ENCODE results near the gene RHEB.

Gene RHEB

DNA sequence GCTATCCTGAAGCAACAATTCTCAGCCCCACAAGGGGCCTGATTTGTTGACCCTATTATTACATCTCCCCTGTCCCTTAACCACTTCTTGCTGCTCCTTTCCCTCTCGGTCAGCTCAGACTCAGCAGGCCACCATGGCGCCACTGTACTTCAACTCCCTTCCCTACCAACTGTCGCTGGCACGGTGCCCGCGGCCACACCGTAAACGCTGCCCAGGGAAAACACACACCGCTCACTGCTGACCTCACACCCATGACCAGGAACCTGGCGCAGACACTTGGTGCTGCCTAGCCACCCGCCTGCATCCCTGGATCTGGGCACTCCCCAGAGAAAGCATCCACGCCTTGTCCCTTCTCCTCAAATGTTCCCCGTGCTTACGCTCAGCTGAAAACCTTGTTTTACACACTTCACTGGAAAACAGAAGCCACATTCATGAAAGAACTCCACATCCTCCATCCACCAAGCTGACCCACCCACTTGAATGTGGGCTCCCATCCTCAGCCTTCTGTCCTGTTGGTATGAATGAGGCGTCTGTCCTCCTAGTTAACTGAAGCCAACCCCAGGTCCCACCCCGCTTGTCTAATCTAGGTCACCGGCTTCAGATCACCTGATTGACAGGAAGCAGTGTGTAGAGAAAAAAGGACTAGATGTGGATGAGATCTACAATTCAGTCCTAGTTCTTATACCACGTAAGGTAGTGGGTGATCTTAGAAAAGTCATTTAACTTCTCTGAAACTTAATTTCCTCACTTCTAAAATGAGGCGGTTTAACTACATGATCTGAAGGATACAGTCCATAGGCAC lies 51.3 kb downstream of the RHEB start:
- DNase-seq: no peak

- DNase-seq: no peak
Measured at GRCh38 chr7:151465169-151465568, 54.5 kb downstream of the RHEB start.

DNA sequence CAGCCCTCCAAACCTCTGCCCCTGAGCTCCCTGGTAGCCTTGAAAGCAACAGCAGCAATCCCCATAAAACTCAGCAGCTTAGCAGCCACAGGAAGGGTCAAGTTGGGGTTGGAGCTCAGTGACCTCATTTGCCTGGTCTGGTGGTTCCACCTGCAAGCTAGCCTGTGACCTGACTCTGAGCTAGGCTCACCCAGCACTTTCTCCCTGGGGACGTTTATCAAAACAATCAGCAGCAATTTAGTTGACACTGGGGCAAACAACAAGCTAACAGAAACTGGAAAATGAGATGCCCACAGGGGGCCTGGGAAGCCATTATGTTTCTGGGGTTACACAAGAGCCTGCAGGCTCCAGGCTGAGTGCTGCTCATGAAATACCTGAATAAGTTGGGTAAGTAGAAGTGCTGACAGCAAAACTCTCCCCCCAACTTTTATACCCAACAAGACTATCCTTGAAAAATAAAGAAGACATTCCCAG lies 57.4 kb downstream of the RHEB start:
- DNase-seq: no peak

DNA sequence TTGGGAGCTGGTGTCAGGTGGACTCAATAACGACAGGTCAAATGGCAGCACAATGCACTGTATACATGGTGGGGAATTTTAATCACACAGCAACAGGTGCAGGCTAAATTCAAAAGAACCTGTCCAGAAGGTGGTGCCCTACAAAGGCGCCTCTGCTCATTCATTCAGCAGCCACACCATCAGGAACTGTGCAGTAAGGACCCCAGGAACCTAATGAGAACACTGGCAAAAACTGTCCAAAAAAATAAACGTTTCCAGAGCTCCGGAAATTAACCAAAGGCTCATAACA lies 57.8 kb downstream of the RHEB start:
- no peak for DNase-seq

DNA sequence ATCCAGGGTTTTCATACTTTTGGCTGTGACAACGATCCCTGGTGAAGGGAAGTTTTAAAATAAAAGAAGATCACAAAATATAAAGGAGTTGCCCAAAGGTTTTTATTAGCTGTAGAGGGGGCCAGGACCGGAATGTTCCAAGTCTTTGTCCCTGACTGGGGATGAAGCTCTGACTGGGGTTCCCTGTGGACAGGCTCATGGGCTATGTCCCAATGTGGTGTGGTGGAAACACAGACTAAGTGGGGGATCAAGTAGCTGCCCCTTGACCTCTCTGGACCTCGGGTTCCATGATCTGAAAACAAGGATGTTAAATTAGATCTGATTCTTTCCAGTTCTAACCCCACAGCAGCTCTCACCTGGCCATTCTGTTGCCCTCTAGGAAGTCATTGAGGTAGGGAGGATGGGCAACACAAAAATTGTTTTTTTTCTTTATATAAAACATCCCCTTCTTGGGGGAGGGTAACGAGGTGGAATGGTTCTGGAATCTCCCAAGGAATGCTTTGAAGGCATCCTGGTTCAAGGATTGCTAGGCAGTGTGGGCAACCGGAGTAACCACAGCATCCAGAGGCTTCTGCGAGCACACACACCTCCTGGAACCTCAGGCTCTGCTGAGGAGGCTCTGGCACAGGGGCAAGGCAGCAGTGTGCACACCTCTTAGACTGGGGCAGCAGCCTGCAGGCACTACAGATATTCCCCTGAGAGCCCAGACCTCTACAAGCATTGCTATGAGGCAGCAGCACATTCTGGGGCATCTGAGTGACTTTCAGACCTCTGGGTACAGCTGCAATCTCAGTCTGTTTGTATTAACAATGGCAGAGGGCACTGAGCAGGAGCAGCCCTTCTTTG lies 58.4 kb downstream of the RHEB start:
- no peak for DNase-seq

GRCh38 chr7:151460474-151460855 lies 59.2 kb downstream of the RHEB start:
- no peak for DNase-seq

DNA sequence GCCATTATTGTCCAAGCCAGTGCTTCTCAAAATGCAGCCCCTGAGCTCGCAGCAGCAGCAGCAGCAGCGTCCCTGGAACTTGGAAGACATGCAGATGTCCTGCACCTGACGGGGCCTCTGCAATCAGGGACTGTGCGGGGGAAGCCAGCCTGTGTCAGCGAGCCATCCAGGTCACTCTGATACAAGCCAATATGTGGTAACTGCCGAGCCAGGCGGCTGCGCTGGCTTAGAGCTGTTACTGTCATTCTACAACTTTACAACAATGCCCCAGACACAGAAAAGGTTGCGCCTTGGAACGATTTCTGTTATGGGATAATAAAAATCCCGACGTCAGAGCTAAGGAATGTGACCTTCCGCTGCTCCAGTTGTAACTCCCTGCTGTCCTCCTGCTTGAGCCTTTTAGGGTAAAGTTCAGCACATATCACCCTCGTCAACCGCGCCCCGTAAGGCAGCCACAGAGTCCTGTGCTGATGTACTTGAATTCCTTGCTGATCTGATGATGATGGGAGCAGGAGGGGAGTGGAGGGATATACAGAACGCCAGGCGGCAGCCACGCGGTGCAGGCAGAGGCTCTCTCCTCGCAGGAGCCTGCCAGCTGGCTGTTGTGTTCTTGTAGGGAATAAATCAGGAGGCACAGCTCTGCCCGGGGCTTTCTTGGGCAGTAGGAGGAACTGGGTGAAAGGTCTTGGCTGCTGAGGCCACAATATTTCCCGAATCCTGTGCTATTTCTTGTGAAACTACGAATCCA lies 59.8 kb downstream of the RHEB start:
- DNase-seq: no peak

- DNase-seq: no peak
Measured at GRCh38 chr7:151457534-151457933, 62.2 kb downstream of the RHEB start.

- no peak for DNase-seq
Measured at GRCh38 chr7:151456782-151457181, 62.9 kb downstream of the RHEB start.

DNA sequence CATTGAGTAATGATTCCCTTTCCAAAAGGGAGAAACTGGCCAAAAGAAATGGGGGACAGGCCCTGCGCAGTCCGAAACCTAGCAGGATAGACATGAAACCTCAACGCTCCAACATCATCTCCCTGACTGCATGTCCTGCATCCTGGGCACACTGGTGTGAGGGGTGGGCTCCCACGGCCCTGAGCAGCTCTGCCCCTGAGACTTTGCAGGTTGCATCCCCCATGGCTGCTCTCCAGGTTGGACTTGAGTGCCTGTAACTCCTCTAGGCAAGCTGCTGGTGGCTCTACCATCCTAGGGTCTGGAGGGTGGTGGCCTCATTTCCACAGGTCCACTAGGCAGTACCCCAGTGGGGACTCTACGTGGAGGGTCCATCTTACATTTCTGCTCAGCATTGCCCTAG lies 63.4 kb downstream of the RHEB start:
- DNase-seq: no peak

GRCh38 chr7:151455690-151456089 lies 64.0 kb downstream of the RHEB start:
- DNase-seq: no peak

GRCh38 chr7:151454932-151455530 lies 64.7 kb downstream of the RHEB start:
- DNase-seq: no peak

GRCh38 chr7:151454305-151454704 lies 65.4 kb downstream of the RHEB start:
- no peak for DNase-seq

GRCh38 chr7:151453326-151453791 lies 66.3 kb downstream of the RHEB start:
- DNase-seq: no peak

DNA sequence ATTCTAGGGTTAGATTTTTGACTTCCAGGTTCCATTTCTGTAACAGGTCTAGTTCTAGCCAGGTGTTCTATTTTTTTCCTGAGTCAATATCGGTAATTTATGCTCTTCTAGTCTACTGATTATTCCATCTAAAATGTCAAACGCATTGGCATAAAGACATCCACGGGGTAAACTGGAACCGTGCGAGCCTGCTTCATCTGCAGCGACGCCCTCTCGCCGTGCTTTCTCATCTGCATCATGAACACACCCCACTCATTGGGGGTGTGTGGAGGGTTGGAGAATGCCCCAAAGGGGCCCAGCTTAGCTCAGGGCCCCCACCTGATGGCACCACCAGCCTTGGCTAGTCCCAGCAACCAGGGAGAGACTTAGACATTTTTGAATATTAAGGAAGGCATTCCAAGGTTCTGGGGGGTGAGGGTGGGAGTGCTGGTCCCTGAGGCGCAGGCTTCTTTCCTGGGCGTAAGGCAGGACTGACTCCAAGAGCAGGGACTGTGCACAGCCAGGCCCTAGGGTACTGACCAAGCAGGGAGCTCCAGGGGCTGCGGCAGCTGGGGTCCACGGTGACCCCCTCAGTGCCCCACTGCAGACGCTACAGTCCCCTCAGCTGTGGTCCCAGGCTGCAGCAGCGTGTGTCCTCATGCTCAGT lies 66.9 kb downstream of the RHEB start:
- no peak for DNase-seq

GRCh38 chr7:151451626-151452571 lies 67.8 kb downstream of the RHEB start:
- DNase-seq: no peak

- no peak for DNase-seq
Measured at GRCh38 chr7:151451156-151451555, 68.5 kb downstream of the RHEB start.

GRCh38 chr7:151449990-151450389 lies 69.7 kb downstream of the RHEB start:
- DNase-seq: no peak

DNA sequence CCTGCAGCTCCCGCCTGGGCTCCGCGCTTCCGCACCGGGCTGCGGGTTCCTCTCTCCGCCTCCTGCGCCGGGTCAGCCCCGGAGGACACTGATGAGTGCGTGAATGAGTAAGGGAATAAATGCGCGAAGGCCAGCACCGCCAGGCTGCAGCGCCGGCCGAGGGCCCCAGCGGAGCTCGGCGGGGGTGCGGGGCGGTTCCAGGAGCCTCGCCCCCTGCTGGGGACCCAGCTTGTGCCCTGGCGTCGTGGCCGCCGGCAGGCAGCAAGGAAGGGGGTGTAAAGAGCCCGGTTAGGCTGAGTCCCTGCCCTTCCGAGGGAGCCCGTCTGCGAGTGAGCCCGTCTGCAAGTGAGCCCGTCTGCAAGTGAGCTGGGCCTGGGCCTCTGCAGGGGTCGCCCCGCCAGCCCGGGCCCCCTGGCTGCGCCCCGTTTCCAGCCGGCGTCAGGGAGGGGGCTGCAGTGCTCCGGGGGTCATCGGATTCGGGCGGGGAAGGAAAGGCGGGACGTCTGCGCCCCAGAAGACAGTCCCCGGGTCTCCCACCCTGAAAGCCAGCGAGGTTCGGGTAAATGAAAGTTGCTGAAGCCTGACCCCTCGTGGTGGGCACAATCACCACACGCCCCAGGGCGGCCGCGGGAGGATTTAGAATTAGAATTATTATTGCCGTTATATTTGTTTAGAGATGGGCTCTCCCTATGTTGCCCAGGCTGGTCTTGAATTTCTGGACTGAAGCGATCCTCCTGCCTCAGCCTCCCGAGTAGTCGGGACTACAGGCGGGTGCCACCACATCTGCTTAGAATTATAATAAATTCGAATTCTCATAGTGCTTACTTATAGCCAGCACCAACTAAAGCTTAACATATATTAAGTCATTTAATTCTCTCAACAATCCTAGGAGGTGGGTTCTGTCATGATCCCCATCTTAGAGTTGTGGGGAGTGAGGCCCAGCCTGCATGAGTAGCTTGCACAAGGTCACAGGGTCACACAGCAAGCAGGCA lies 71.1 kb downstream of the RHEB start:
- DNase-seq: peak; percentile 44

GRCh38 chr7:151447901-151448260 lies 71.8 kb downstream of the RHEB start:
- no peak for DNase-seq

All from NCI-H510A treated with DMSO at 0.1 percent for 48 hours (cell line).